Right forelimb (tissue), 1 donor: Measurements from ENCODE around the gene FADS3.

Experiments used
- DNase-seq: peaks from one replicate; pipeline ENCODE4 v3.0.0-alpha.2; 2018

The FADS3 gene

DNA sequence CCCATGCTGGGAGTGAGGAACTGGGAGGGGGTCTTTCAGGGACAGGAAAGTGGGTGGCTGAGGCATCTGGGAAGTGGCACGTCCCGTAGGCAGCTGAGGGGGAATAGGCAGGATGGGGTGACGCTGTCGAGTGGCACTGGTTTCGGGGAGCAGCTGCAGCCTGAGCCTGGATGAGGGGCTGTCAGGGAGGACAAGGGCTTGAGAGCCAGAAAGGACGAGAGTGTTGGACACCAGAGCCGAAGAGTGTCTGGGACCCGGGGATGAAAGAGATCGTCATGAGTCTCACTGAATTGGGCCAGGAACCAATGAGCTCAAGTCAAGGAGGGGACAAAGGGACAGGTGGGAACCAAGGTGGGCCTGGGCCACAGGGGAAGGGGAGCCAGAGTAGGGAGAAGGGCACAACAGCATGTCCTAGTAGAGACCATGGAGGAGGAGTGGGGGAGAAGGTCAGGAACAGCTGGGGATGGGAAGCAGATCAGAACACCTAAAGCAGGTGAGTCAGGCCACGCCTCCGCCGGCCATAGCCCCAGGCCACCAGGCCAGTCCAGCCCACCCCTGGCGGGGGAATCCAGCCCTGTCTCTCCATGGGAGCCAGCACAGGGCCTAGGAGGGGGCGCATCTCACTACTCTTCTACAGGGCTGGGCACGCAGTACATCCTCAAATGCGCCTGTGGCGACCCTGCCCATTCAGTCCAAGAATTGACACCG, 21.8 kb upstream of the FADS3 start:
- DNase-seq, result peak; percentile 35

DNA sequence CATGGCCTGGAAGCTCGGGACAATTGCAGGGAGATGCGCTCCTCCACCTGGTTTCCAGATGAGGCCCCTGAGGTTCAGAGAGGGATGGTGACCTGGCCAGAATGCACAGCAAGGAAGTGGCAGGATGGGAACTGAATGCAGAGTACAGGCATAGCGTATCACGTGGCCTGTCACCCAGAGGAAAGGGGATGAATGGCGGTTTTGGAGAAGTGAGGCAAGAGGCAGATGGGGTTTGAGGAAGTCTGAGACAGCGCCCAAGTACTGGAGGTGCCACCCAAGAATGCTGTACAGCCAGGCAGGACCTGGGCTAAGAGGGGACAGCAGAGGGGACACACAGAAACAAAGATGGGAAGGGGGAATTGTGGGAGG, 21.2 kb upstream of the FADS3 start:
- DNase-seq, result peak; percentile 39

DNA sequence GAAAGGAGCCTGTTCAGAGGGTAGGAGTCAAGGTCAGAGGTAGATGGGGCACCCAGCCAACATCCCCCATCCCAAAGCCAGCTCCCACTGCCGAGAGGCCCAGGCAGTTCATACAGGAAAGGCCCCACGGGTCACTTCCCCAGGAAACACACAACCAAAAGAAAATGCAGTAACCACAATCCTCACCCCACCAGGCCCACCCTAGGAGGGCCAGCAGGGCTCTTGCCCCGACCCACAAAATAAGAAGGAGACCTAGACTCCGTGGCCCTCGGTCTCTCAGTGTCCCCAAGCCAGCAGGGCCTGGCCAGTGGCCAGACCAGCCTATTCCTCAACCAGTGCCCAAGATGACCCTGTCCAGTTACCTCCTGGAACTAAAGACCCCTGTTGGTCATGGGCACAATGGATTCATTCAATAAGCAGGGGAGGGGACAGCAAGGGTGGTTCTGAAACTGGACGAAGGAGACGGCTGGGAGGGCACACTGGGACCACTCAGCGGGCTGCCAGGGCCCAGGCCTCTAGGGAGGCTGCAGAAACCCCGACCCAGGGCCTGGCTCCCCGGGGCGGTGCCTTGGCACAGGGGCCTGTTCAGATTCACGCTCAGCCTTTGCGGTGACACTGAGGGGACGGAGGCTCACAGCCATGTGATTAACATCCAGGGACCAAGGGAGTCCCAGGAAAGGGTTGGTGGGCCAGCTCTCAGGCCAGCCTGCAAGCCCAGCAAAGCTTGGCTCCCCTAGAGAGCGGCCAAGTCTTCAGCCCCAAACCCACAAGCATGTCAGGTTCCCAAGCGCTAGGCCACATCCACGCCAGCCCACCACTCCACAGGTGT, 20.6 kb upstream of the FADS3 start:
- DNase-seq, result peak; percentile 40

DNA sequence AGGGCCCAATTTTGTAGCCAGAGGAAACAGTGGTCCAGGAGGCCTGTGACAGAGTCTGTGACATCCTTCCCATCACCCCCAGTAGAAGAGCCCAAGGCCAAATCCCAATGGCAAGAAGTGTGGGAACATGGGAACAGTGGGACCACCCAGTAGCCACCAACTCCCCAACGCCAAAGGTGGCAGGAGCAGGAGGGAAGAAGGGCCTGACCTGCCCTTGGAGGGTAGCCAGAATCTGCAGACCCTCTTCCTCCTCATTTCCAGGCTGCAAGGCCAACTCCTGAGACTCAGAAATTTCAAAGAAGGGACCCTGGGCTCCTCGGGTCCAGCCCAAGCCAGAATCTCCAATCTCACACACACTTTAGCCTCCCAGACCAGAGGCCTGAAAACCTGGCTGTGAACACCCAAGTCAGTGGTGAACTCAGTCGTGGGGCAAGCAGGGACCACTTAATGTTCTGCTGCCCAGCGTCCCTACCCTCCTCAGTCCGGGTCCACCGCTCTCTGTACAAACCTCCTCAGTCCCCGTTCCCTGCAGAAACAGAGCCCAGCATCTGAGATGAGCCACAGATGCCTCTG, 19.9 kb upstream of the FADS3 start:
- DNase-seq, result peak; percentile 38

DNA sequence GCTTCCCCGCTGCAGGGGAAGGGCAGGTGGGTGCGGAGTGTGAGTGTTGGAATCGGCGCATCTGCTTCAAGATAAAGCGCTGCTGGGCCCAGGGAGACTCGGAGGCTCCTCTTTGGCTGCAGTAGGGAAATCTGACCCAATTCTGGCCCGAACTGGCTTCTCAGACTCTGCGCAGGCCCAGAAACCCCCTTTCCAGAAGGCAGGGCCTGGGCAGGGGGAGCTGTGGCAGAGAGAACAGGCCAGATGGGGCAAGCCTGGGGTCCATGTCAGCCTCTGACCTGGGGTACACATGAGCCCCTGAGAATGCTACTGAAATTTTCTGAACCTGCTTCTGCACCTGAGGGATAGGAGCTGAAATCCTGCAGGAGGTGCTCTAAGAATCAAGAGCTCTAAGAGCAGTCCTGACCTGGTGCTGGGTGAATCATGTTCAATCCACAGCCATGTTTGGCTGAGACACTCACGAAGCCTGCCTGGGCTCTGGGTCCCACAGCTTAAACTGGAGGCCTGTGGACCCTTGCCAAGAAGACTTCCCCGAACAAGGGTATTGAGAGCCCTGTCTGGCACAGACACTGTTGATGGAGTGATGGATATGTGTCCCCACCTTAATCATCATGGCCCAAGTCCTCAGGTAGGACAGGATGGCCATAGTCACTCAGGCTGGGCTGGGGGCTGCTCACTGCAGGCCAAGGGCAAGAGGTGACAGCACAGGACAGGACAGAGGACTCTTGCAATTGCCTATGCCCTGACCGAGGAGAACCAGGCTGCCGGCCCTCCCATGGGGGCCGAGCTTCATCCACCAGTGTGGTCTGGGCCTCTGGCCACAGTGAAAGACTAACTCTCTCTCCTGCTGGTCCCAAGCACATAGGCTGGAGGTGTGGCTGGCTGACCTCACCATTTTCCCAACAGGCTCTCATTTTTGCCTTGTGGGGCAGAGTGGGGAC, 19.1 kb upstream of the FADS3 start:
- DNase-seq, result peak; percentile 73

DNA sequence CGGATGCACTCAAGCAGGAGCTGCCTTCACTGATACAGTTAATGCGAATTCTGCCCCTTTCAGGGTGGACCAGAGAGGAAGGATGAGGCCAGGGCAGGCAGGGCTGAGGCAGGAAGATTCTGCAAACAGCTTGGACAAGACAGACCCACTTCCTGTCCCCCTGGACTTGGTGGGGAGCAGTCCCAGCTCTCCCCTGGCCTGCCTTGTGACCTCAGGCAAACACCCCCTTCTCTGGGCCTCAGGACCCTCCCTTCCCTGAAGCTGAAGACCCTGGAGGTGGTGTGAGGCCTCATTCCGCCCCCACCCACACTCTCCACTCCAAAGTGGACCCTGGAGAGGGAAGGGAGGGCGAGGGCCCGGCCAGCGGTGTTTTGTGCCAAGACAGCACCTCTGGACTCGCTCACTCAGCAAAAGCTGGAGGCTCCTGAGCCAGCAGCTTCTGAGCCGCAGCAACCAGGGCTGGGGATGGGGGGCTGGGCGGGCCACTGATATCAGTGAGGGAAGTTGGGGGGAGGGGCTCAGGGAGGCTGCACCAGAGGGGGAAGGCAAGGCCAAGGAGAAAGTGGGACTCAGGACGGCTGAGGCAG, 17.5 kb upstream of the FADS3 start:
- DNase-seq, result peak; percentile 69

DNA sequence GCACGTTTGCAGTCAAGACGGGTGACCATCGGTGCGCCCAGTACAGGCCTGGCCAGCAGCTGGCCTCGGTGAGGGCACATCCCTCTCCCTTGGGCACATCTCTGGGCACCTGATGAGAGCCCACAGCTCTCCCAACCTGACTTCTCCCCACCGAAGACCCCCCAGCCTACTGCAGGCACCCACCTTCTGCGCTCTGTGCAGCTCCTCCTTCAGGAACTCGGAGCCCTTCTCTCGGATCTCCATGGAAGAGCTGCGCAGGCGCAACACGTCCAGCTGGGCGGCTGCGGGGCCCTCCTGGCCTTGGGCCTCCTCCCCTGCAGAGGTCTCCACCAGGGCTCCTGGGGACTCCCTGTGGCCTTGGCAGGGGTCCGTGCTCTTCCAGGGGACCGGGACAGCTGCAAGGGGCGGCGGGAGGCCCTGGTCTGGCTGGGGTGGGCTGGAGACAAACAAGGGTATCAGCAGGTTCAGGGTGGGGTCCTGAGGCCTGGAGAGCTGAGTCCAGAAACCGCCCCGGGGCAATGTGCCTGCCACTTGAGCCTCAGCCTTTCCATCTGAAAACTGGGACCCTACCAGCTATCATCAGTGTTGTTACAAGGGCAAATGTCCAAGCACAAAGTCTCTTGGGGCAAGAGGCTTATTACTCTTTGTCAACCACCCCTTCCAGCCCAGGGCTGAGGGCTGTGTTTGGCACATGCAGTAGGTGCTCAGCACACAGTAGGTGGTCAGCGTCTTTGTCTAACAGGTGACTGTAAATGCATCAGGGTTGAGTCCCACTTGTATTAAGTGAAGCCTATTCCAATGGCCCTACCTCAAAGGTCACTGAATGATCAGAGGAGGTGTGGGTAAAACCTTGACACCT, 16.8 kb upstream of the FADS3 start:
- DNase-seq, result no peak

DNA sequence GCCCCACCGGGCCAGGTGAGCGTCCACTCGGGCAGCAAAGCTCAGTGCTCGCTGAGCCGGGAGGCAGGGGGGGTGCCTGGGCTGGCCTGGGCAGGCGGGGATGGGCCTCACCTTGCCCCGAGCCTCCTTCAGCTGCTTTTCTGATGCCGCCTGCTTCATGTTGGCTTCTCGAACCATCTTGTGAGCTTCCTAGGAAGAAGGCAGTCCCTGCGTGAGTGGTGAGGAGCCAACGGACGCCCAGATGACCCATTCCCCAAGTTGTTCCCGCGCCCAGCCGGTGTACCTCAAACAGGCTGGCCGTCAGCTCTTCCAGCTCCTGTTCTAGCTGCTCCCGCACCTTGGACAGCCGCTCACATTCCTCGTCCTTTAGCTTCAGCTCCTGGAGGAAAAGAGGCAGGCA, 15.9 kb upstream of the FADS3 start:
- DNase-seq, result no peak

DNA sequence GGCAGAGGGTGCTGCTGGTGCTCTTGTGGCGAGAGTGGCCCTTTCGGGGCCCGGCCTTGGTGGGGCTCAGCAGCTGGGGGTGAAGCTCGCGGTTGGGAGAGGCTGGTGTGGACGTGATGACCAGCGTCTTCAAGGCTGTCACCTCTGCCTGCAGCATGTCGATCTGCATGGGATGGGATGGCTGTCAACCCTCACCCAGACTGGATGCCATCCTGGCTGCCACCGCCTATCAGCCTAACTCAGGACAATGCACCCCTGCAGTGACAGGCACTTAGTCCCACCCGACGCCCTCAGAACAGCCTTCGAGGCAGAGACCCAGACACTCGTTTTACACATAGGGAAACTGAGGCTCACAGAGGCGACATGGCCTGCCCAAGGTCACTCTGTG, 15.2 kb upstream of the FADS3 start:
- no peak for DNase-seq

DNA sequence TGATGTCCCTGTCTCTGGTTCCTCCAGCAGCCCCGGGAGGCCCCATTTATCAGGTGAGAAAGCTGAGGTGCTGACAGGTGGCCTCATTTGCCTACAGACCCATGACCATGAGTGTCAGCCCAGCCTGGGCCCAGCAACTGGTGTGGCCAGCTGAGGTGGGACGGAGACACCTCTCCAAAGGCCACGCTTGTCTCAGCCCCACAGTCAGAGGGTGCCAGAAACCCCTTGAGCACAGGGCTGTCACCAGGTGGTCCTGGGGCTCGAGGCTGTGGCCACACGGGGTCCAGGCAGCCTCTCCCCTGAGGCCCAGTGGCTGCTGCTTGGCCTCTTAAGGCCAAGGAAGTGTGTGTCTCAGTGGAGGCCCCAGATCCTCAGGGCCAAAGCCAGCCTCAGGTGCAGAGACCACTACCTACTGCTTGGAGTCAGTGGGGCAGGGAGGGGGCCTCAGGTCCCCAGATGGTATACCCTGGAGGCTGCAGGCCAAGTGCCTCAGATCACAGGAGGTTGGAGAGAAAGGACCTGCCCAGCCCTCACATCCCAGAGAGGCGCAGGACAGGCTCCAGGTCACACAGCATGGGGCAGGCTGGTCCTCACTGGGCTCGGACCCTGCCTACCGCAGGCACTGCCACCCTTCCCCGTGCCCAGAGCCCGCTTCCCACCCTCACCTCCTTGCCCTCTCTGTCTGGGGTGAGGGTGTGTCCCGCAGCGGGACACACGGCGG, 14.6 kb upstream of the FADS3 start:
- no peak for DNase-seq

DNA sequence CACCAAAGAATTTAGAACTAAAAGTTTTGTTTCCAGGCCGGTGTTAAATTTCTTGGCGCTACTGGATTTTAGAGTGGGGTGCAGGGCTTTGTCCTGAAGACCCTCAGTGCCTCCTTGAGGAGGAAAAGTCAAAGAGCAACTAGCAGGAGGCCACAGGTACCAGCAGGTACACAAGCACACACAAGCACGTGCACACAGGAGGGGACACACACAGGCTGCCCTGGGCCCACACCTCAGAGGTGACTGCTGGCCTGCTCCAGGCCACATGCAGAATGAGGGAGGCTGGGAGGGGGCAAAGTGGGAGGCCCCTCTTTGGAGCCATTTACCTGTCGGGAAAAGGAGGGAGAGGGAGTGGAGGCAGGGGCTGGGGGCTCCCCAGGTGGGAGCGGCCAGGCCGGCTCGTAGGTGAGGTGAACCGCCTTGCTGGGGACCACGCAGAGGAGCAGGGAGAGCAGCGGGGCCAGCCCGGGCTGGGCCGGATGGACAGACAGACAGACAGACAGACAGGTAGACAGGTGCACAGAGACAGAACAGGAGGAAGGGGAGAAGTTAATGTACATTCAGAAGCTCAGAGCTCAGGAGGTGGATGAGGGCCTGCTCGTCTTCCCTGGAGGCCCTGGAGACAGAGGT, 13.8 kb upstream of the FADS3 start:
- DNase-seq, result no peak

DNA sequence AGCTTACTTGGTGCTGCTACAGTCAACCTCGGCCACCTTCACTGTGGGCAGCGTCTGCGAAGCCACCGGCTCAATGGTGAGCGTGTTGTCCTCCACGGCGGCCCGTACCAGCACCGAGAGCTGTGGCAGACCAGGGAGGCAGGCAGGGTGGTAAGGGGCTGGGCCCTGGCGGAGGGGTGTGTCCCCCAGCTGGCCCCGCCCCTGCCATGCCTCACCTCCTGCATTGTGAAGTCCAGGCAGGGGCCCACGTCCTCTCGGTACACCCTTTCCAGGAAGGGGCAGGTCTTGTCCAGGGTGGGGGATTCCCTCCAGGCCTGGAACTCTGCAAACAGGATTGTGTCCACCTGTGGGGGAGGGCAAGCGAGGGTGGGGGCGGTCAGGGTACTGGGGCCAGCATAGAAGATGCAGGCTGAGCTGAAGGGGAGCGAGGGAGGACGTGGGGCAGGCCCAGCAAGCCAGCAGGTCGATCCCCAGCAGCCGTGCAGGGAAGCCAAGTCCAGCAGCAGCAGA, 13.2 kb upstream of the FADS3 start:
- no peak for DNase-seq

DNA sequence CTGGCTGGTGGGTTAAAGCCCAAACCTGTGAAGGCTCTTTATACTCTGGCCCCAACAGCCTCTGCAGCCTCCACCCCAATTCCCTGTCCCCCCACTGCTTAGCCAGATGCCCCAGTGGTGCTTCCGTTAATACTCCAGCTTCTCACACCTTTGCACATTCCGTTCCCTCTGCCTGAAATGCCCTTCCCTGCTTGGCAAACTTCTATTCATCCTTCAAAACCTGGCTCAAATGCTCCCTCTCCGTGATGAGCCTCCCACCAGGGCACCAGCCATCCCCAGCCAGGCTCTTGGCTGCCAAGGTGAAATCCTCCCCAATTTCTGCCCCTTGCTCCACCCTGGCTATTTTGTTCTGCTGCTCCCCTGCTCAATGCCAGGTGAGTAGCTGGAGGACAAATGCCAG, 12.5 kb upstream of the FADS3 start:
- DNase-seq, result no peak

DNA sequence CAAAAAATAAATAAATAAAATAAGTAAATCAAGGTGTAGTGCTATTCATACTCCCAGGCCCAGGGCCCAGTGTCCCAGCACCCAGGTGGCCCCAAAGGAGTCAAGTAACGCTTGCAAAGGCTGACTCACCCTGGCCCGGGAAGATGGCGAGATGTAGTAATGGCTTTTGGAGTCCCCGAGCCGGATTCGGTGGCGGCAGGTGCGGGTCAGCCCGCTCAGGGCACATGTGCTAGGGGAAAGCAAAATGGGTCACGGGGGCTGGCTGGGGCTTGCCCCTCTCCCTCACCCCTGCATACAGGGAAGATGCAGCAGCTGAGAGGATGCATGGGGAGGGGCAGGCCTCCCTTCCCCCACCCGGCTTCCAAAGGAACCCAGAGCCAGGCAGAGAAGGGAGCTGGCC, 11.0 kb upstream of the FADS3 start:
- no peak for DNase-seq

DNA sequence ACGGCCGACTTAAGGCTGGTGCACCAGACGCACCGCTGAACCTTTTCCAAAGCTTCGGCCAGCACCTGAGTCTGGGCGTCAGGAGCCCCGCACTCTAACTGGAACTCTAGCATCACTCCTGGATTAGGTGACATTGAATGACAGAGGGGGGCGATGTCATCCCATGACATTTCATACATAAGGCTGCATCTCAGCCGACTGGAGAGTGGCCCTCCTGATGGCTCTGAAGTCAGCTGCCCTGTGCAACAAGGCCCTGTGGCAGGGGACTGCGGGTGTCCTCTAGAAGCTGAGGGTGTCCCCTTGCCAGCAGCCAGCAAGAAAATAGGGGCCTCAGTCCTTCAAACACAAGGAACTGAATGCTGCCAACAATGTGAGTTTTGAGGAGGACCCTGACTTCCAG, 10.1 kb upstream of the FADS3 start:
- DNase-seq, result no peak

DNA sequence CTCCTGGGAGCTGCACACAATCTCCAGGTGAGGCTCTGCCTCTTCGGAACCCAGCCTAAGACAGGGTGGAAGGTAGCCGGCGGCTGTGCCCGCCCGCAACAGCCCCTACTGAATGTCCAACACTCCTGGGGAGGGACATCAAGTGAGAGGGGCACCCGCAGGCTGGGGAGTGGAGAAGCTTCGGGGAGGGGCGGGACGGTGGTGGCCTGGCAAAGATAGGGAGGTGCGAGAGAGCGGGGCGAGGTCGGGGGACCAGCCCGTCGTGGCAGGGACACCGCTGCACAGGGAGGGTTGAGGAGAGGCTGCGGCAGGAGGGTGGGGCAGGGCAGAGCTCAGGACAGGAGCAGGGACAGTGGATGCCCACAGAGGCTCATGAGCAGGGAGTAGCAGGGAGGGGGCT, 8.9 kb upstream of the FADS3 start:
- no peak for DNase-seq

DNA sequence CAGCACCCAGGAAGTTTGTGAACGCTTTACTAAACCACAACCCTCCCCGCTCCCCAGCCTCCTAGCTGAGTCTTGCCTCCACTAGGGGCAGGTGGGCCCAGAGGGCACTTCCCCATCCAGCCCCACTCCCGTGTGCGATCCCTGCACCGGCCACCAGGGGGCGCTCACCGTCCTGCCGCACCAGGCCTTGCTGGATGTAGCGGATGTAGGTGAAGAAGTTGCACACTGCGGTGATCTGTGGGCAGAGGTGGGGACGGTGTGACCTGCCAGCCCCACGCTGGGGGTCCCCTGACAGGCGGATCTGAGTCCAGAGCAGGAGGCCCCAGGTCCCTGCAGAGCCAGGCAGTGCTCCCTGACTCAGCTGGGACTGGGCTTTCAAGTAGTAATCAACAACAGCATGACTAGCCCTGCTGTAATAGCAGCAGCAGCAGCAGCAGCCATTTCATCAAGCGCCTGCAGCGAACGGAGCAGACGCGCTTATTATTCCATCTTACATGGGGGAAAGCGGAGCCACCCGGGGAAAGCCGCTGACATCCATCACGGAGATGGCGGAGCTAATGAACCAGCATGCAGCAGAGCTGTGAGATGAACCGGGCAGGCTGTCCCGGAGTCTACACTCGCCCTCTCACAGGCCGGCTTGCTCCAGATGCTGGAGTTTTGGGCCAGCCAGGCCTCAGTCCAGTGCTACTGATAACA, 7.9 kb upstream of the FADS3 start:
- peak; percentile 92 for DNase-seq

DNA sequence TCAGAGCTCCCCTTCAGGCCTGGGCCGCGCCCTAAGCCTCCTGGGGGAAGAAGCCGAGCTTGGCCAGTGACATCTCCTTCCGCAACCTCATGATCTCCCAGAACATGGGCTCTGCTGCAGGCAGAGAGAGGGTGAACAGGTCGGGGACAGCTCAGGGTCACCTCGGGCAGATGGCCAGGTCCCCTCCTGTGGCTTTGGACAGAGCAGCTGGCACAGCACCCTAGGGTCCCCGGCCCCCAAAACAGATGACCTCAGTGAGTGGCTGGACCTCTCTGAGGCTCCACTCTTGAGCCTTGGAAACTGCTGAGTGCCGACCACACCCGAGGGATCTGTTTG, 6.9 kb upstream of the FADS3 start:
- DNase-seq, result no peak

DNA sequence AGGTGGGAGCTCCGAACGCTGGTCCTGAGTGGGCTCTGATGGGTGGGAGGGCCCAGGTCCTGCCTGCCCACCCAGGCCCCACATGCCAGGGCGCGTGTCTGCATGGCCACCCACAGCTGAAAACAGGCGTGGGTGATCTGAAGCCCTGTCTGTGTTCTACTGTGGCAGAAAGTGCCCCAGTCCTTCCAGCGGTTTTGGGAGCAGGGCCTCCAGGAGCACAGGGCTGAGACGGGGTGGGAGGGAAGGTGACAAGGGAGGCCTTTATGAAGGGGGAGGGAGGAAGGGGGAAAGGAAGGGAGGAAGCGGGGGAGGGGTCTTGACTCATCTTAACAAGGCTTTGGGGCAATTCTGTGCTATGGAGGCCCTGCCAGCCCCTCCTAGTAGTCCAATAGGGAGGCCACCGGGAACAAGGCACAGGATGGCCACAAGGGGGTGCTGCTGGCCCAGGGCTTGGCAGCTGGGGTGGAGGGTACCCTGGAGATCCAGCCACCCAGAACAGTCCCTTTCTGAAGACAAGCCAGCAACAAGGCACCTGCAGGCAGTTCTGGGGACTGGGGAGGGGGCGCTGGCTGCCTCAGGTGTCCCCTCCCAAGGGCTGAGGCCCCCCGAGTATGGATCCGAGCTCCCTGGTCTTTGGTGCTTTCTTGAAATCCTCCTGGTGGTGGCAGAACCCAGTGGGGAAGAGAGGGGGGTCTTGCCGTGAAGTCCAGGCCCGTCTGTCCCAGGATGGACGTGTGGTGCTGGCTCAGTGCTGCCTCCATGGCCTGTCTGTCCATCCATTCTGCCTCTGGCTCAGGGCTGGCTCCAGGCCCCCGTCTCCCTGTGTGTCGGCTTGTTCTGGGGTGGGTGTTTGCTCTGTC, 6.3 kb upstream of the FADS3 start:
- DNase-seq, result peak; percentile 83
